ENCODE results near the gene IMP4.

DNA sequence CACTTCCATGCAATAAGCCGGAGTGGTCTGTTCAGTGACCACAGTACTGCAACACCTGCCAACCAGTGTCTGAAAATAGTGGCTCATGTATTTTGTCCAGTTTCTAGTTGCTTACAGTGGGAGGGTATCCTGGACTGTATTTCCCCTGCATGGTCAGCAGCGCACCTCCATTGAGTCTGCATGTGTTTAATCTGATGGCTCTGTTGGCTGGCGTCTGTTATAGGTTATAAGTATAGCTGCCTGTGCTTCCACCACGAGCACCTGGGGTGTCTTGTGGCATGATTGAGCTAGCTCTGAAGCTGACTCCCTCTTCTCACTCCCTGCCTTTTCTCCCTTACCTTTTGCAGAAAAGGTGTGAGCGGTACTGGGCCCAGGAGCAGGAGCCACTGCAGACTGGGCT is 26.1 kb downstream of the IMP4 start:
- TF ChIP-seq, protein P1, sequence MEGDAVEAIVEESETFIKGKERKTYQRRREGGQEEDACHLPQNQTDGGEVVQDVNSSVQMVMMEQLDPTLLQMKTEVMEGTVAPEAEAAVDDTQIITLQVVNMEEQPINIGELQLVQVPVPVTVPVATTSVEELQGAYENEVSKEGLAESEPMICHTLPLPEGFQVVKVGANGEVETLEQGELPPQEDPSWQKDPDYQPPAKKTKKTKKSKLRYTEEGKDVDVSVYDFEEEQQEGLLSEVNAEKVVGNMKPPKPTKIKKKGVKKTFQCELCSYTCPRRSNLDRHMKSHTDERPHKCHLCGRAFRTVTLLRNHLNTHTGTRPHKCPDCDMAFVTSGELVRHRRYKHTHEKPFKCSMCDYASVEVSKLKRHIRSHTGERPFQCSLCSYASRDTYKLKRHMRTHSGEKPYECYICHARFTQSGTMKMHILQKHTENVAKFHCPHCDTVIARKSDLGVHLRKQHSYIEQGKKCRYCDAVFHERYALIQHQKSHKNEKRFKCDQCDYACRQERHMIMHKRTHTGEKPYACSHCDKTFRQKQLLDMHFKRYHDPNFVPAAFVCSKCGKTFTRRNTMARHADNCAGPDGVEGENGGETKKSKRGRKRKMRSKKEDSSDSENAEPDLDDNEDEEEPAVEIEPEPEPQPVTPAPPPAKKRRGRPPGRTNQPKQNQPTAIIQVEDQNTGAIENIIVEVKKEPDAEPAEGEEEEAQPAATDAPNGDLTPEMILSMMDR (IDR thresholded peaks at IDR 0.05): no peak
- no peak for TF ChIP-seq POLR2A (IDR thresholded peaks at IDR 0.05)
